OCI-LY1 (cell line): Measurements from ENCODE around the gene HECW1.

Experiments
- H2AFZ ChIP-seq: fragments of 200-600 bp; sonication (generic), shearing (Covaris generic); 2 replicates; pipeline ENCODE4 v1.6.0; 2014; ENCODE audit warnings: antibody characterized with exemption, mild to moderate bottlenecking, low read length
- H3F3A ChIP-seq: fragments of 200-600 bp; sonication (generic), shearing (Covaris generic); 2 replicates; pipeline ENCODE4 v1.6.0; 2014; ENCODE audit warnings: mild to moderate bottlenecking, antibody characterized with exemption, low read length, moderate library complexity; ENCODE audit not compliant: insufficient read depth
- H3K27ac ChIP-seq: fragments of 200-600 bp; sonication (generic); 2 replicates; pipeline ENCODE4 v1.5.1; 2014; ENCODE audit warnings: low read length, mixed run types, mild to moderate bottlenecking, low read depth; ENCODE audit not compliant: poor library complexity, severe bottlenecking
- H3K27me3 ChIP-seq: fragments of 200-600 bp; sonication (generic); 2 replicates; pipeline ENCODE4 v1.6.0; 2014; ENCODE audit warnings: antibody characterized with exemption, mild to moderate bottlenecking, low read length, moderate library complexity; ENCODE audit not compliant: insufficient read depth
- H3K36me3 ChIP-seq: fragments of 200-600 bp; sonication (generic); 2 replicates; pipeline ENCODE4 v1.6.1; 2014; ENCODE audit warnings: mild to moderate bottlenecking, antibody characterized with exemption, low read length, moderate library complexity, mixed read lengths; ENCODE audit not compliant: insufficient read depth
- H3K4me1 ChIP-seq: fragments of 200-600 bp; sonication (generic); 2 replicates; pipeline ENCODE4 v1.5.1; 2014; ENCODE audit warnings: mild to moderate bottlenecking, low read length, moderate library complexity; ENCODE audit not compliant: insufficient read depth, severe bottlenecking
- H3K4me2 ChIP-seq: fragments of 200-600 bp; sonication (generic), shearing (Covaris generic); 2 replicates; pipeline ENCODE4 v1.6.1; 2014; ENCODE audit warnings: low read length
- H3K4me3 ChIP-seq: fragments of 200-600 bp; sonication (generic); 2 replicates; pipeline ENCODE4 v1.5.1; 2014; ENCODE audit warnings: low read length, low read depth, mild to moderate bottlenecking, mixed read lengths; ENCODE audit not compliant: poor library complexity, severe bottlenecking
- H3K79me2 ChIP-seq: fragments of 200-600 bp; shearing (Covaris generic); 2 replicates; pipeline ENCODE4 v1.6.1; 2016; ENCODE audit warnings: mixed run types, low read length, mixed read lengths; ENCODE audit not compliant: insufficient read depth
- H3K9ac ChIP-seq: fragments of 200-600 bp; sonication (generic), shearing (Covaris generic); 2 replicates; pipeline ENCODE4 v1.6.1; 2014; ENCODE audit warnings: mild to moderate bottlenecking, low read length, mixed read lengths
- H3K9me2 ChIP-seq: fragments of 200-600 bp; sonication (generic), shearing (Covaris generic); 2 replicates; pipeline ENCODE4 v1.6.1; 2014; ENCODE audit warnings: low read depth, mild to moderate bottlenecking, low read length, mixed read lengths
- H3K9me3 ChIP-seq: fragments of 200-600 bp; shearing (Covaris generic); 2 replicates; pipeline ENCODE4 v1.6.1; 2014; ENCODE audit warnings: low read length, mixed read lengths
- H4K20me1 ChIP-seq: fragments of 200-600 bp; sonication (generic), shearing (Covaris generic); 2 replicates; pipeline ENCODE4 v1.6.0; 2016; ENCODE audit warnings: mild to moderate bottlenecking, low read length; ENCODE audit not compliant: insufficient read depth
- EZH2 ChIP-seq: fragments of 200-600 bp; sonication (generic), shearing (Covaris generic); IDR thresholded peaks from 2 replicates; pipeline ENCODE4 v1.8.0; 2017; ENCODE audit warnings: borderline replicate concordance, mixed run types, mild to moderate bottlenecking, antibody characterized with exemption, low read length, moderate library complexity, mixed read lengths
- TF ChIP-seq, protein P1 (sequence below): fragments of 200-600 bp; sonication (generic), shearing (Covaris generic); IDR thresholded peaks from 2 replicates; pipeline ENCODE4 v1.5.1; 2017; ENCODE audit warnings: mild to moderate bottlenecking, antibody characterized with exemption, low read length, moderate library complexity, mixed read lengths

HECW1 gene

DNA sequence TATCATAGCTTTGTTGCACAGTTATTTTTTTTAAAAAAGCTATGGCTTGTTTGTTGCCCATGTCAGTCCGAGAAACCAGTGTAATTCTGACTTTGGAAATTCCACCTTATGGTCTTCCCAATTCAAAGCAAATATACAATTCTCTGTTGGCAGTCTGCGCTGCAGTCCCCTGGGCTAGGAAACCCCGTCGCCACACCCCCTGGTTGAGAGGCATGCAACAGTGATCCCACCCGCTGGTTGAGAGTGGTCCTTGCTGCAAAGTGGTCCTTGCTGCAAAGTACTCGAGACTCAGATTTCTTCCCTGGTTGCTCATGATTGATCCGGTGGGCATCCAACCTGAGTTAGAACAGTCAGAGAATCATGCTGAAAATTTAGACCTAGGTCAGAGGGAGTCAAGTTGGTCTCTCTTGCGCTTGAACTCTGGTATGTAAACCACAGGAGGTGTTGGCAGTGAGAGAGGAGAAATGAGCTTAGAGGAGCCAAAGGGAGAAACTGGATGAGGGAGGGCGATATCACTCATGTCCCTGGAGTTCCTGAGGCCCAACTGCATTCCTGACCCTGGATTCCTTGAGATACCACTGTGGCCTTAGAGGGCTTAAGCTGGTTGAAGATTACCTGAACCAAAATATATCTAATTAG is 425.4 kb downstream of the HECW1 start:
- Histone ChIP-seq H3K9ac (no peak overlapping the region), H3K4me1 (no peaks in the 10 kb centered on the region)

DNA sequence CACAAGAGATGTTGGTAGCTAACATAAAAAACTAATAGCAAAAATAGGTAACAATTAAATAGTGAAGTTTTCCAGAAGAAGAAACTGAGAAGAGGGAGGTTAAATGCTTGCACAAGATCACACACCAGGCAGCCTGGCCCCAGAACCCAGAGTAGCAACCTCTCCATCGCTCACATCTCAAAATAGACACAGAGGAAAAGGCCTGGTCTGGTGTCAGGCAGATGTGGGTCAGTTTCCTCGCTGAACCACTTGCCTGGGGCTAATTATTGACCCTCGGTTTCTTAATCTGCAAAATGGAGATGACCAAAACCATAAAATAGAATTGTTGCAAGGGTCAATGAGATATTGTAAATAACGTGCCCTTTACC is 425.9 kb downstream of the HECW1 start:
- Histone ChIP-seq H4K20me1 (no peaks in the 10 kb centered on the region), H3K9ac (no peak overlapping the region), H3K4me1 (no peaks in the 10 kb centered on the region), H3K9me2 (no peaks in the 10 kb centered on the region), H3K27me3 (0 out of 2 replicates have a peak, but pooled peaks cover 3% of the 10 kb centered on the region), H3K36me3 (no peaks in the 10 kb centered on the region), H3K4me2 (no peak overlapping the region), H3K27ac (no peak overlapping the region), H3K4me3 (no peak overlapping the region), H2AFZ (no peak overlapping the region), H3F3A (no peaks in the 10 kb centered on the region), H3K9me3 (no peaks in the 10 kb centered on the region), H3K79me2 (no peaks in the 10 kb centered on the region)
- no peak for TF ChIP-seq EZH2
- TF ChIP-seq, protein P1, sequence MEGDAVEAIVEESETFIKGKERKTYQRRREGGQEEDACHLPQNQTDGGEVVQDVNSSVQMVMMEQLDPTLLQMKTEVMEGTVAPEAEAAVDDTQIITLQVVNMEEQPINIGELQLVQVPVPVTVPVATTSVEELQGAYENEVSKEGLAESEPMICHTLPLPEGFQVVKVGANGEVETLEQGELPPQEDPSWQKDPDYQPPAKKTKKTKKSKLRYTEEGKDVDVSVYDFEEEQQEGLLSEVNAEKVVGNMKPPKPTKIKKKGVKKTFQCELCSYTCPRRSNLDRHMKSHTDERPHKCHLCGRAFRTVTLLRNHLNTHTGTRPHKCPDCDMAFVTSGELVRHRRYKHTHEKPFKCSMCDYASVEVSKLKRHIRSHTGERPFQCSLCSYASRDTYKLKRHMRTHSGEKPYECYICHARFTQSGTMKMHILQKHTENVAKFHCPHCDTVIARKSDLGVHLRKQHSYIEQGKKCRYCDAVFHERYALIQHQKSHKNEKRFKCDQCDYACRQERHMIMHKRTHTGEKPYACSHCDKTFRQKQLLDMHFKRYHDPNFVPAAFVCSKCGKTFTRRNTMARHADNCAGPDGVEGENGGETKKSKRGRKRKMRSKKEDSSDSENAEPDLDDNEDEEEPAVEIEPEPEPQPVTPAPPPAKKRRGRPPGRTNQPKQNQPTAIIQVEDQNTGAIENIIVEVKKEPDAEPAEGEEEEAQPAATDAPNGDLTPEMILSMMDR = no peak

More for the DNA sequence above, 425.4 kb downstream of the HECW1 start:
- Histone ChIP-seq H3K9me3 (no peaks in the 10 kb centered on the region), H3K27me3 (0 out of 2 replicates have a peak, but pooled peaks cover 3% of the 10 kb centered on the region), H3K27ac (no peak overlapping the region), H3K79me2 (no peaks in the 10 kb centered on the region), H4K20me1 (no peaks in the 10 kb centered on the region), H2AFZ (no peak overlapping the region), H3K4me2 (no peak overlapping the region), H3K9me2 (no peaks in the 10 kb centered on the region), H3K36me3 (no peaks in the 10 kb centered on the region), H3F3A (no peaks in the 10 kb centered on the region), H3K4me3 (no peak overlapping the region)
- TF ChIP-seq, protein P1 = no peak
- no peak for TF ChIP-seq EZH2

DNA sequence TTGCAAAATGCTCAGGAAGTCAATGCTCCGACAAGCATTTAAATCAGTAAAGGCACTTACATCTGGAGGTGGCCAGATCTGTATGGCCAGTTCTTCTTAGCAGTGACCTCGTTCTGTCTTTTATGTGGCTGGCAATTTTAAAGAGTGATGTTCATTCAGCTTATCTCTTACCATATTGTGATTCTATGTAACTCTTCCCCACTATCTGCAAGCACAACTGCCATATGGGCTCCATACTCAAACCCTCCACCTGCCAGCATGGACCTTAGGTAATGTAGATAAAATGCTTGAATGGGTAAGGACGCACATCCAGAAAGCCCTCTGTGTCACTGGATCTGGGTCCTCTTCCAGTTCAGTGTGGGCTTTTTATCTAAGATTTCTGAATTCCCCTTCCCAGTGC is 428.0 kb downstream of the HECW1 start:
- H3K27me3 ChIP-seq = no peaks in the 10 kb centered on the region
- H2AFZ ChIP-seq = no peak overlapping the region
- no peaks in the 10 kb centered on the region for H3F3A ChIP-seq

More for the DNA sequence above, 428.0 kb downstream of the HECW1 start:
- no peaks in the 10 kb centered on the region for H3K36me3 ChIP-seq
- no peak overlapping the region for H3K4me3 ChIP-seq
- H3K9me3 ChIP-seq = no peaks in the 10 kb centered on the region
- TF ChIP-seq EZH2 = no peak
- TF ChIP-seq, protein P1 = no peak
- H4K20me1 ChIP-seq = no peaks in the 10 kb centered on the region
- H3K27ac ChIP-seq = no peak overlapping the region
- no peaks in the 10 kb centered on the region for H3K4me1 ChIP-seq
- no peak overlapping the region for H3K9ac ChIP-seq
- no peak overlapping the region for H3K4me2 ChIP-seq
- no peaks in the 10 kb centered on the region for H3K9me2 ChIP-seq
- no peaks in the 10 kb centered on the region for H3K79me2 ChIP-seq
